ENCODE data around the gene TEDC2. TPM values are rescaled to one million over a fixed set of nuclear protein-coding genes. Genes with fewer than 3 reads are reported as not detected.

The TEDC2 gene
- total RNA-seq, 4 donors from 2014 or later: 1.4 to 13.2 (median 3.7) TPM

GRCh38 chr16:2513405-2514332, 53.8 kb downstream of the TEDC2 start, which contains the start of gene ATP6V0C:
Gene ATP6V0C (plus strand): TSS chr16:2513952. CDS start chr16:2514104, 152 bp downstream.
- peak; percentile 97 to 98 (median 97) for DNase-seq
- Histone ChIP-seq H3K27me3 (no peaks in the 10 kb centered on the region), H3K4me3 (peak within 1 kb of the TSS; percentile 77 to 100 (median 92)), H3K4me1 (peaks cover 0 to 60% (median 36%) of the 10 kb centered on the region in 4 donors), H3K27ac (peak within 1 kb of the TSS; percentile 96 to 100 (median 99)), H3K9me3 (no peaks in the 10 kb centered on the region), H3K36me3 (peaks cover 0 to under 1% (median 0%) of the 10 kb centered on the region in 3 donors)
- TF ChIP-seq CTCF (IDR thresholded peaks at IDR 0.05) (no peak), POLR2A (IDR thresholded peaks at IDR 0.05) (peak; percentile 82 to 89)

Small RNA genes within 50 kb of the gene (small RNA-seq; reads per million reads assigned to genes)
- 0 reads per million in 2 donors for gene MIR6768

Other genes with a start within 250 kb of the TEDC2 start
- 10 to 100 TPM; 13.3 to 44.6 (median 19.8) TPM for gene BRICD5, start 249.2 kb upstream of the TEDC2 start, total RNA-seq
- 10 to 100 TPM; 21.7 to 25.6 (median 23.1) TPM for gene PGP, start 245.3 kb upstream of the TEDC2 start, total RNA-seq
- 100 to 1,000 TPM in 1 of 4 donors, 10 to 100 TPM in 3; 35.6 to 124 (median 76.2) TPM for gene E4F1, start 236.5 kb upstream of the TEDC2 start, total RNA-seq
- 1 to 10 TPM in 3 of 4 donors, not detected in 1; 2.0 to 2.8 (median 2.5) TPM for gene DNASE1L2, start 223.7 kb upstream of the TEDC2 start, total RNA-seq
- 100 to 1,000 TPM in 2 of 4 donors, 10 to 100 TPM in 2; 60.2 to 114 (median 95.6) TPM for gene ECI1, start 208.5 kb upstream of the TEDC2 start, total RNA-seq
- gene RNPS1, start 192.0 kb upstream of the TEDC2 start, total RNA-seq: 100 to 1,000 TPM in 3 of 4 donors, 10 to 100 TPM in 1; 71.5 to 155 (median 122) TPM
- 1 to 10 TPM; 3.2 to 6.6 (median 4.6) TPM for gene ABCA3, start 119.4 kb upstream of the TEDC2 start, total RNA-seq
- gene CCNF, start 30.7 kb upstream of the TEDC2 start, total RNA-seq: 10 to 100 TPM in 1 of 4 donors, 1 to 10 TPM in 3; 4.7 to 19.8 (median 6.9) TPM
- gene NTN3, start 11.2 kb downstream of the TEDC2 start, total RNA-seq: not detected
- gene TBC1D24, start 15.0 kb downstream of the TEDC2 start, total RNA-seq: 10 to 100 TPM in 3 of 4 donors, 1 to 10 TPM in 1; 5.6 to 16.2 (median 13.6) TPM
- 100 to 1,000 TPM in 2 of 4 donors, 10 to 100 TPM in 2; 27.2 to 116 (median 101) TPM for gene ATP6V0C, start 53.8 kb downstream of the TEDC2 start, total RNA-seq
- 100 to 1,000 TPM in 1 of 4 donors, 10 to 100 TPM in 3; 56.0 to 173 (median 83.8) TPM for gene AMDHD2, start 60.3 kb downstream of the TEDC2 start, total RNA-seq
- gene CEMP1, start 71.3 kb downstream of the TEDC2 start, total RNA-seq: 10 to 100 TPM in 1 of 4 donors, 1 to 10 TPM in 1, not detected in 2; 9.4 to 11.4 TPM
- 100 to 1,000 TPM in 1 of 4 donors, 10 to 100 TPM in 3; 38.8 to 128 (median 85.1) TPM for gene PDPK1, start 77.9 kb downstream of the TEDC2 start, total RNA-seq
- 10 to 100 TPM; 23.1 to 85.6 (median 56.4) TPM for gene KCTD5, start 222.4 kb downstream of the TEDC2 start, total RNA-seq